SH-SY5Y (cell line): ENCODE data around the gene GBX2.

Experiments used
- GATA2 ChIP-seq: IDR thresholded peaks from 2 replicates; pipeline ENCODE4 v1.6.1; 2011; ENCODE audit warnings: mild to moderate bottlenecking, low read depth, low read length
- GATA3 ChIP-seq: IDR thresholded peaks from 2 replicates; pipeline ENCODE4 v1.6.1; 2011; ENCODE audit warnings: low read depth, mild to moderate bottlenecking, low read length, moderate library complexity

Gene GBX2

GRCh38 chr2:236175548-236176150 lies 7.5 kb upstream of the GBX2 start:
- TF ChIP-seq GATA2, result no peak
- no peak for TF ChIP-seq GATA3

- TF ChIP-seq GATA3 (no peak), GATA2 (no peak)
Measured at GRCh38 chr2:236173729-236174607, 5.8 kb upstream of the GBX2 start.

GRCh38 chr2:236173036-236173728 lies 5.0 kb upstream of the GBX2 start:
- TF ChIP-seq GATA2, result no peak
- no peak for TF ChIP-seq GATA3

- TF ChIP-seq GATA2 (no peak), GATA3 (no peak)
Measured at GRCh38 chr2:236172255-236173035, 4.3 kb upstream of the GBX2 start.

GRCh38 chr2:236171680-236172254 lies 3.6 kb upstream of the GBX2 start:
- TF ChIP-seq GATA3 (no peak), GATA2 (no peak)

- TF ChIP-seq GATA2 (no peak), GATA3 (no peak)
Measured at GRCh38 chr2:236171181-236171679, 3.0 kb upstream of the GBX2 start.

- TF ChIP-seq GATA2 (no peak), GATA3 (no peak)
Measured at GRCh38 chr2:236170590-236171165, 2.5 kb upstream of the GBX2 start.

GRCh38 chr2:236169741-236170589 lies 1.8 kb upstream of the GBX2 start:
- no peak for TF ChIP-seq GATA3
- TF ChIP-seq GATA2, result no peak

- TF ChIP-seq GATA2, result no peak
- no peak for TF ChIP-seq GATA3
Measured at GRCh38 chr2:236169151-236169721, 1.1 kb upstream of the GBX2 start.

GRCh38 chr2:236167297-236168109 lies 683 bp downstream of the GBX2 start:
- no peak for TF ChIP-seq GATA3
- no peak for TF ChIP-seq GATA2

GRCh38 chr2:236166796-236167296 lies 1.3 kb downstream of the GBX2 start:
- no peak for TF ChIP-seq GATA3
